ENCODE data around the gene ZBTB34.

ZBTB34 gene

DNA sequence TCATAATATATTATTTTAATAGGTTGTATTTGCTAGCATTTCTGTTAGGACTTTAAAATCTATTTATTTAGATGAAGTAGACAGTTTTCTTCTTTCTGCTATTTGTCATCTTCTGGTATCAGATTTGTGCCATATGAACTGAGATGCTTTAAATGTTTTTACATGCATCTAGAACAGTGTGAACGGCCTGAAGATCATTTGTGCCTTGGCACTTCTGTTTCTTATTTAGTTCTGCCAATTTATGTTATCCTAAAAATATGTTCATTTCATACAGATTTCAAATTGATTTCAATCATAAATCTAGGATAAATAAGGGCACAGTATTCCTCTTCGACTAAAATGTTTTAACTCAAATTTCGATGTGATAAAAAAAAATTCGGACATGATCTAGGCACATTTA lies 16.1 kb downstream of the ZBTB34 start:
- no peak for DNase-seq

DNA sequence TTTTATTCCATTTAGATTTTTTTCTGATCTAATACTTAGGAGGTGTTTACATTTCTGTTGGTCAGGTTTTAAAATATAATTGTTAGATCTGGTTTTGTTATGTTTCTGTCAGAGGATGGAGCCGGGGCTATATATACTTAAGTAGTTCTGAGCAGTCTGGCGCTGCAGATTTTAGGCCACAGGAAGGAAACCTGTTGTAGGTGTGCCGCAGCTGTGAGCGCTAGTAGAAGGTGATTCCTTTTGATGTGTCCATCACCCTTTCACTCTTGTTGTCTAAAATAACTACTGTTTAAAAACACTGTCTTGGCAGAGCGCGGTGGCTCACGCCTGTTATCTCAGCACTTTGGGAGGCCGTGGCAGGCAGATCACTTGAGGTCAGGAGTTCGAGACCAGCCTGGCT lies 17.0 kb downstream of the ZBTB34 start:
- no peak for DNase-seq

DNA sequence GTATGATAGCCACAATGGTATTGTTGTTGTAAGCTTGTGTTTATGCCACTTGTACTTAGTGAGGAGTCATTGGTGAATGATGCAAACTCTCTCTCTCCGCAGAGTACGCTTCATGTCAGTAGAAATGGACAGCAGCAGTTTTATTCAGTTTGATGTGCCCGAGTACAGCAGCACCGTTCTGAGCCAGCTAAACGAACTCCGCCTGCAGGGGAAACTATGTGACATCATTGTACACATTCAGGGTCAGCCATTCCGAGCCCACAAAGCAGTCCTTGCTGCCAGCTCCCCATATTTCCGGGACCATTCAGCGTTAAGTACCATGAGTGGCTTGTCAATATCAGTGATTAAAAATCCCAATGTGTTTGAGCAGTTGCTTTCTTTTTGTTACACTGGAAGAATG lies 18.8 kb downstream of the ZBTB34 start:
- no peak for DNase-seq

DNA sequence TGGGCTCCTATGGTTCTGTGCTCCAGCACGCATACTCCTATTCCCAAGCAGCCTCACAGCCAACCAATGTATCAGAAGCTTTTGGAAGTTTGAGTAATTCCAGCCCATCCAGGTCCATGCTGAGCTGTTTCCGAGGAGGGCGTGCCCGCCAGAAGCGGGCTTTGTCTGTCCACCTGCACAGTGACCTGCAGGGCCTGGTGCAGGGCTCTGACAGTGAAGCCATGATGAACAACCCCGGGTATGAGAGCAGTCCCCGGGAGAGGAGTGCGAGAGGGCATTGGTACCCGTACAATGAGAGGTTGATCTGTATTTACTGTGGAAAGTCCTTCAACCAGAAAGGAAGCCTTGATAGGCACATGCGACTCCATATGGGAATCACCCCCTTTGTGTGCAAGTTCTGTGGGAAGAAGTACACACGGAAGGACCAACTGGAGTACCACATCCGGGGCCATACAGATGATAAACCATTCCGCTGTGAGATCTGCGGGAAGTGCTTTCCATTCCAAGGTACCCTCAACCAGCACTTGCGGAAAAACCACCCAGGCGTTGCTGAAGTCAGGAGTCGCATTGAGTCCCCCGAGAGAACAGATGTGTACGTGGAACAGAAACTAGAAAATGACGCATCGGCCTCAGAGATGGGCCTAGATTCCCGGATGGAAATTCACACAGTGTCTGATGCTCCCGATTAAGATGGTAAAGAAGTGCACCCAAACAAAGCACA lies 19.9 kb downstream of the ZBTB34 start:
- peak in 2 of 14 donors; percentile 29 to 49 for DNase-seq

DNA sequence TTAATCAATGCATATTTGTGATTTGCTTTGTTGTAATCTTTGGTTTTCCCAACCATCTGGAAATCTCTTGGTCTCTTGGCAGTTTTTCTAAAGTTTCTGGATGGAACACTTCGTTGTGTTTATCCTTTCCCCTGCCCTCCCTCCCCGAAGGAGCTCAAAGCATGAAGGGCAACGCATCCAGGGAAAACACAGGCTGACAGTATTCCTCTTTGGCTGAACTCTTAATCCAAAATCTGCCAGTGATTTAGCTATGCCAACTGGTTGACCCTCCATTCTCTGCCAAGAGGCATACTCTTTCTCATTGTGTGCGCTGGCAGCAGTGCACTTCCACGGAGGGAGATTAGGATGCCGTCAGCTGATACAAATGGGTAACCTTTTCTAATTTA lies 20.5 kb downstream of the ZBTB34 start:
- DNase-seq: peak in 9 of 14 donors; percentile 13 to 62 (median 27)

DNA sequence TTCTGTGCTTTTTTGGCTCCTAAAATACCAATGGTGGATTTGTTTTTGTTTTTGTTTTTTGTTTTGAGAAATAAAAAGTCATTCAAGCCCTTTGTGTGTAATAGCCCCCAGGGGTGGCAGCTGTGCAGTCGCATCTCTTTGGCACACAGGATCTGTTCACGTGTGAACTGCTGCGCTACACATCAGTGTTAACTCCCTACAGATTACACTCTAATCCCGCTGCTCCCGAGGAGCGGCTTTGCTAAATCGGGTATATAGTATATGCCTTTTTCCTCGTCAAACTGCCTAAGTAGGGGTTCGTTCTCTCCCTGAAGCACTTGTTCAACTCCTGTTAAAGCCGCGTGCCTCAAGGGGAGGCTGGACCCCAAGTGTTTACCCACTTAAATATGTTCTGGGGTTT lies 22.3 kb downstream of the ZBTB34 start:
- DNase-seq: no peak

DNA sequence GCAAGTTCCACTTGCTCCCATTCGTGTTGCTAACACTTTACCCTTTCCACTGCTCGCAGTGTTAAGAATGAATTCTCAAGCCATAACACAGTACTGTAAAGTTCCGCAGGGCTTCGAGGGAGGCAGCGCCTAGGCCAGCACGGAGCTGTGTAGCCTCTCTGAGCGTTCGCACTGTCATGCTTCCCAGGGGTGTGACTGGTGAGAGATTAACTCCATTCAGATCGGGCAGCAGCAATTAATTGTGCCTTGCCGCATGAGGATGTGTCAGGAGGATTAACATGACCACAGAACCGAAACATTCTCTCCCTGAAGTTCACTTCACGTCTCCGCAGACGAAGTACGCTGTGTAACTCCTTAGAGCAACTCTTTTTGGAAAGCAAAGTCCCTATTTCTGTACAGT lies 23.2 kb downstream of the ZBTB34 start:
- DNase-seq: peak in 4 of 14 donors; percentile 7 to 25 (median 12)

DNA sequence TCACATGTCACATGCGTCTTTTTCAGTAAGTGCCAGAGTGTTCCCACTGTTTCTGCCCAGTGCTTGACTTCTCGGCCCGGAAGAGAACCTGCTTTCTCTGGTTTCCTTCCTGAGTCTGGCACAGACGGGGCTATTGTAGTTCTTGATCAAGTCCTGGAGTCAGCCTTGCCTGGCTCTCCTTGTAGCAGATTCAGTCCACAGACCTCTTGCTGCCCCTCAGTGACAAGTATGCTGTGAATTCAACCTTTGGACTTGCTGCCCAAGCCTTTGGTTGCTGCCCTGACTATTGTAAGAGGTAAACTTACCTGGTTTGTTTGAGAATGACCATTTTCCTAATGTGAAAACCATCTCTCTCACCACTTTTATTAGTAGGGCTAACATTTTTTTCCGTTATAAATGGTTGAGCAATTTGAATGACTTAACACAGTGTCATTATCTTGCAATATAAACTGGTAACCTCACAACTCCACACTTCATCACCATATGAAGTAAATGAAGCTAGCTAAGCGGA lies 24.7 kb downstream of the ZBTB34 start:
- DNase-seq: peak in 1 of 14 donors; percentile 26

DNA sequence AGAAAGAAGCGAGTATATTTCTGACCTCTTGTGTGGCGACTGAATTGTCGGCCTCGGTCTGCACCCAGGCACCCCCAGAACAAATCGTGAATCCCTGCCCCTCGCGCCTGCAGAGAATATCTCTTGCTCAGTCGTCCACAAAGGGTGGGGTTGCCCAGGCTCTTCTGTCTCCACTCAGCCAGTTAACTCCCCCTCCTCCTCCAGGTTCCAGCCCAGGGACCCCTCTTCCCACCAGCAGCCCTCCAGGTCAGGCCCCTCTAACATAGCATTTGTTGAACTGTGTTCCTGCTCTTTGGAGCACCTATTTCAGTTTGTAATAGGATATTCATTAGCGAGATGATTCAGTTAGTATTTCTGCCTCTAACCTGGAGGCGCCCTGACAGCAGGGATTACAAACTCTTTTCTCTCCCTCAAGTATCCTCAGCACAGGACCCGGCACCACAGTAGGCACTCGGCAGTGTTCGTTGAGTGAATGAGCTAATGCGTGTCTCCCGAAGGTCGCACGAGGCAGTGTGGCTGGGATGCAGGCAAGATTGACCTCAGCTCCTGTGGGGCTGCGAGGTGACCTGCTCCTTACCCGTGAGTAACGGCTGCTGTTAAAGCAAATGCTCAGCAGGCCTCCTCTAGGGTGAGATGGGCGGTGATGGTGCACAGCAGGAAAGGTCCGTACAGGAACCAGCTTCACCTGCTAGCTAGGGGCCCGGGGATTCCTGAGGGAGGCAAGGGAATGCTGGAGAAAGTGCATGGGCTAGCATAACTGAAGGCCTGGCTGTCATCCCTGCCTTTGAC lies 25.8 kb downstream of the ZBTB34 start:
- DNase-seq: no peak

DNA sequence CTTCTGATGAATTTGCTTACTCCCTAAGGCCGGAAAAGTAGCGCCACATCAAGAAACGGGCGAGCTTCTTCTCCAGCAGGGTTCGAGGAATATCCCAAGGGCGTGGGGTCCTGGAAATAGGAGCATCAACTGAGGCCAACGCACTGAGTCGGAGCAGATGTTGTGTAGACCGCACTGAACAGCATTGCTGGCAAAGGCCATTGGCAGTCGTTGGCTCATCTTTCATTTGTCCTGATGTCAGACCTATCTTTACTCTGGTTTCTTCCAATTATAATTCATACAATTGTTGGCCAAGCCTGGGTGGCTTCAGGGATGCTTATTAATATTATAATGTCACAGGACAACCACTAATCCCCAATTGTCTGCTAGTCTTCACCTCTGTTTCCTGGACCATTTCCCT lies 26.5 kb downstream of the ZBTB34 start:
- DNase-seq: no peak

DNA sequence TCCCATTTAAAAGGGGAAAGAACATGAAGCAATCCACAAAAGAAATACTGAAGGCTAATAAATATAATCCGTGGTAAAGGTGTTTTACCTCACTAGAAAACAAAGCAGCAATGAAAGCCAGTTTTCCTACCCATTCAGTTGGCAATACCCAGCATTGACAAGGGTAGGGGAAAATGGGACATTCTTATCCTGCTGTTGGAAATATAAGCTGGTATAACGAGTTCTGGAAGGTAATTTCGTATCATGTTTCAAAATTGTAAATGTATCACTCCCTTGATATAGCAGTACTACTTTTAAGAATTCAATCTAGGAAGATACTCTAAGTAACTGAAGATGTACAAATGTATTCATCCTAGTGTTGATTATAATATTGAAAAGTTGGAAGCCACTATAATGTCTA lies 31.2 kb downstream of the ZBTB34 start:
- no peak for DNase-seq

DNA sequence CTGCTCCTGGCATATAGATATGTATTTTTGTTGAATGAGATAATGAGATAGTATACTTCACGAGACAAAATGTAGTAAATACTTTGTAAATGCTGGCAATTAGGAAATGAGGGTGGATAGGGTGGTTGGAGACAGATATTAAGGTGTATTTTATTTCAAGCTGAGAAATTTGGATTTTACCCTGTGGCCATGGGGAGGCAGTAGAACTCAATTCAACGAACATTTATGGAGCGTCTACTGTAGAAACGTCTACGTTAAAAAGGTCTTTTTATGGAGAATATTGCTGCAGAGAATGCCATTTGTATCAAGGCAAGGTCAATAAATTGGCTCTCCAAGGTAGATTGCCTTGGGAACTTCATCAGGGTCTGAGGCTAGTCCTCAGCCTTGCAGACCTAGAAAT lies 32.6 kb downstream of the ZBTB34 start:
- DNase-seq: peak in 1 of 14 donors; percentile 11

DNA sequence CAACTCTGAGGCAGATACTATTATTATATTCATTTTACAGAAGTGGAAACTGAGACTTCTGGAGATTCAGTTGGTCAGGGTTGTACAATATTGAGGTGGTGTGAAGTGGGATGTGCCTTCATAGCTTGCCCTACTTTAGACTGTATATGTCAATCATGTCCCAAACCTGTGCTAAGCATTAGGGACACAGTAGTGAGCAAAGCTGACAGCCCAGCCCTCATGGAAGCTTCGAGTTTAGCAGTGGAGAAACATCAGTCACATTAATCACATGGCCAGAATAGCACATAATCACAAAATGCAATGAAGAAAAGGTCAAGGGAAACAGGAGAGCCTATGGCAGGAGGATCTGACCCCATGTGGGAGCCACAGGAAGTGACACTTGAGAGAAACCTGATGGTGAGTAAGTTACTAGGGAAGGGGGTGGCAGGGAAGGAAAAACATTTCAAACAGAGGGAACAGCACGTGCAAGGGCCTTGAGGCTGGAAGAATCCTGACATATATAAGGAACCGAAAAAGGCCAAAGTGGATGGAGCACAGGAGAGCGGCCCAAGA lies 33.7 kb downstream of the ZBTB34 start:
- DNase-seq: no peak

DNA sequence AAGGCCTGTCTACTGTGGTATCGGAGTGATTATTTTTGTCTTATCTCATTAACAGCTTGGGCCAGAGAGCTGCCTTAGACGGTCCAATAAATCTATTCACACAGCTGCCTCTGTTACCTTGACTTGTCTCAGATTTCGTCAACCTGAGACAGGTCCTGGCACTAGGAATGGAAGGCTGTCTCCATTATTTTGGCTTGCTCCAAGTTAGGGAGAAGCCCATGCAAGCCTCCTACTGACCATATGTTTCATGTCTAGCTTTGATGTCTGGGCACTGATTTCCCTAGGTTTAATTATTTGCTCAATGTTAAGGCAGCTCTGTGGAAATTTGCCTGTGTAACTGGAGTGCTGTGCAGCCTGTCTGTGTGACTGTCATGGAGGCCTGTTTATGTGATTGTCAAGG lies 41.8 kb downstream of the ZBTB34 start:
- DNase-seq: no peak

DNA sequence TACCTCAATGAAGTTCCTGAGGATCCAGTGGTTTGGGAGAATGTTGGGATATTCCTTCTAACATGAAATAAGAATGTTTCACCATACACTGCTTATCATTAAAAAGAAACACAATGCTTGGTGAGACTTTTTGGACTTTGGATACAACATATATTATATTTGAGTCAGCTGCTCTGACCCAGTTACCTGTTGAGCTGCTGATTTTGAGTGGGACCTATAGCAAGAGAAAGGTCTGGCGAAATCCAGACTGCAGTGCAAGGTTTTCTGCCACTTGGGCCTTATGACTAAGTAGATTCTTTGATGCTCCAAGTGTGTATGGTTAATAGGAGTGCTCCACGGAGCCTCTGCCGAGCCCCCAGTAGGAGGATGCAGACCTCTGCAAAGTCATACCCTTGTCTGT lies 44.1 kb downstream of the ZBTB34 start:
- no peak for DNase-seq

DNA sequence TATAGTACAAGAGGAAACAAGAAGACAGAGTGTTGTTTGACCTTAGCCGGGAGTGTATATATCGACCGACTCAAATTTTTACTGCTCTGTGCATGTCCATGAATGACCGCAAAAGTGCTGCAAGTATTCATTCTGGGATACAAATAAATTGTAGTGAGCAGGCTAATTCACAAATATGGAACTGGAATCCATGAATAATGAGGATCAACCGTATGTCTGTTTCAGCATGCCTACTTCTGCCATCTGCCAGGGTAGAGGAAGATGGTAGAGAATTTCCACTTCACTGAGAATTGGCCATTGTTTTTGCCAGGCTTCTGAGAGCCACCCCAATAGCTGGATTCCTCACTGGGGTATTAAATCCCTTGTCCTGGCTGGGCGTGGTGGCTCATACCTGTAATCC lies 45.7 kb downstream of the ZBTB34 start:
- peak in 1 of 14 donors; percentile 53 for DNase-seq

DNA sequence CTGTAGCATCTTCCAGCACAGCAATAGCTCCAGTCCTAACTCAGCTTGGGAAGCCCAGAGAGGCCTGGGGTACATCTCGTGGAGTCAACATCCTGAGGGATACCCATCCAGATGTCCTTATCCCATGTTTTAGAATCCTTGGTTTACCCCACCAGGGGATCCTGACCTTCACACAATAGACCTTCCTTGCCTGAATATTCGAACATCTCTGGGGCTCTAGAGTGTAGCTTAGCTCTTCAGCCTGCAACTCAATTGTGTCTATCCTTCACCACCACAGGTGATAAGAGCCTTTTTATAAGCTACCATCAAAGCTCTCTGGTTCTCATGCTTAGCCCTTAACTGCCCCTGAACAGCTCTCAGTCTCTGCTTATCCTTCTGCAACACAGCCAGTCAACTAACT lies 46.6 kb downstream of the ZBTB34 start:
- no peak for DNase-seq

DNA sequence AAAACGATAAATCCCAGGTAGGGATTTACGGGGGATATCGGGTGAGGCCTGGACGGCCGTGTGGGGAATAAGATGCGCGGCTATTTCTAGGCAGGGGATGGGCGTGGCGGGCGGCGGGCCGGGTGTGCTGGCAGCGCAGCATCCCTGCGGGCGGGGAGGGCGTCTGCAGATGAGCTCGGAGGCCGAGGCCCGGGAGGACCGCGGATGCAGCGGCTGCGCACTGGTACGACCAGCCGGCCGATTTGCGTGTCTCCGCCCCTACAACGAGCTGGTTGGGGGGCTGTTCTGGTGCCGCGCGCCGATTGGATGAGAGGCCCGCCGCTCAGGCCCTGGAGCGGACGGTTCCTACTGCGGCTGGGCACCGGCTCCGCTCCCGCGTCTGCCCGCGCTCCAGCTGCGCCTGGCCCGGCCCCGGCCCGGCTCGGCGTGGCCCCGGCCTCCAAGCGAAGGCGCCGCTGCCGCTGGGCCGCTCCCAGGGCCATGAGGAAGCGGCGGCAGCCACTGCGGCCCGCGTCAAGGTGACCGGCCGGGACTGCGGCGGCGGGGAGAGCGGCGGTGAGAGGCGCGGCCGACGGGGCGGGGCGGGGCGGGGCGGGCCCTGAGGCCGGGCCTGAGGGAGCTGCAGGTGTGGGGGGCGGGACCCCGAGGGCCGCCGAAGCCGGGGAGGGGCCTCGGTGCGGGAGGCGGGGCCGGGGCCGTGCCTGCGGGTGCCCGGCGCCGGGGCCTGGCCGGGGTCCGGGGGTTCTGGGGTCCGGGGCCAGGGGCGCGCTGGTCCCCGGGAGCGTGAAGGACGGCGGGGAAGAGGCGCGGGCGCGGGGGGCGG lies 54.2 kb downstream of the ZBTB34 start, which contains the start of gene RALGPS1:
Gene RALGPS1, plus strand, starts transcription at position 325 of the 823 bp plus-strand sequence. CDS start 47,508 bp downstream, outside the sequence.
- peak; percentile 53 to 95 (median 90) for DNase-seq

DNA sequence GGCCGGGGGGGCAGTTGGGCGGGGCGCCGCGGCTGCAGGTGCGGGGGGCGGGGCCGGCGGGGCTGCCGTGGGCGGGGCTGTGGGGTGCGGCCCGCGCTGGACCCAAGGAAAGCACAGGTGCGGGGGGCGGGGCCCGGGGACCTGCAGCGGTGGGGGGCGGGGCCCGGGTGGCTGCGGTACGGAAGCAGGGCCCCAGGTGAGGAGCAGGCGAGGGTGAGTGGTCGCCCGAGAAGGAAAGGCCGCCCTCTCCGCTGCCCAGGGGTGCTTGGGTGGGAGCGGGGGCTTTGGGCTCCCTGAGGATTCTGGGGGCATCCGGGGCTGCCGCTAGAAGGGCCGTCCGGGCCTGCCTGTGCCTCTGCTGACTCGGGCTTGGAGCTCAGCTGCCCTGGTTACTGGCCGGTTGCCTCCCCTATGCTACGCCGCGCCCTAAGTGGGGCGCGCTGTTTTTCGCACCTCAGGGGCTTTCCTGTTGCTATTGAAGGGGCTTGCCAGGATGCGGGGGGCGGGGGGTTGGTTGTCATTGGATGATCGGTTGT lies 54.9 kb downstream of the ZBTB34 start:
- peak in 1 of 14 donors; percentile 33 for DNase-seq

DNA sequence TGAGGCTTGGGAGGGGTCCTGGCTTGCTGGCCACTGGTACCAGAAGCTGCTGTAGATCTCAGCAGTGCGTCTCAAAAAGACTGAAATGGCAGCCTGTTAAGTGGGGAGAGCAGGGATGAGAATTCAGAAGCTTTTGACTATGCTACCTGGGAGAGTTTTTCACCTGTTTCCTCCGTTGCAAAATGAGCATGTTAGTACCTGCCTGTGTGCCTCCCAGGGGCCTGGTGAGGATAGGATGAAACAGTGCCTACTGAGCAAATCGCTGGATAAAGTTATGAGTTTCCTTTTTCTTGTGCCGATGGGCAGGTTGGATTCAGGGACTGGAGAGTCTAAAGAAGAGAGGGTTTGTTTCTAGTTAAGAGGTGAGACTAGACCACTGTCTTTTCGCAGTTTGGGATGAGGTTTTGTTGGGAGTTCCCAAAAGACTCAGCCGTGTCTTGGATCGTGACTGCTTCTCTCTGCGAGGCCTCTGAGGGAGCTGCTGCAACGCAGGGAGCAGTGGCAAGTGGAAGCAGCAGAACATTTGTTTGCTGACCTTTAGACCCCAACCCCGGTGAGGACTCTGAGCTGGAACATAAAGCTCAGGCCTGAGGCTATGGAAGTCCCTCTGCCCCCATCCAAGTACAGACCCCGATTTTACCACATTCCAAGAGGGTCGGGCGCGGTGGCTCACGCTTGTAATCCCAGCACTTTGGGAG lies 55.6 kb downstream of the ZBTB34 start:
- DNase-seq: no peak

DNA sequence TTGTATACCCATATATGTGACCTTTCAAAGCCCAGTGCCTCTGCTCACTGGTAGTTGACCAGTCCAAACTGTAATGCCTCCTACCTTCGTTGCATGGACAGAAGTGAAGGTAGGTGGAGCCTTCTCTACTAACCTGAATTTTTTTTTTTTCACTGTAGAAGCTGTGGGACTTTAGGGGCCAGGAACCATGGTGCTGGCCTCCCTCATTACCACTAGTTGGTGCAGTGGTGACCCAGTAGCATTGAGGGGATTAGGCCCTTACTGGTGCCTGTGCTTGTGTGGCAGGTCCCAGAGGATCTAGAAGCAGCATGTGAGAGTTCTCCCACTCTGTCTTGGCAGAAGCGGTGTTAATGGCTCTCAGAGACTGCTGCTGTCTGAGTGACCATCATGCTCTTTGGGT lies 56.5 kb downstream of the ZBTB34 start:
- no peak for DNase-seq

DNA sequence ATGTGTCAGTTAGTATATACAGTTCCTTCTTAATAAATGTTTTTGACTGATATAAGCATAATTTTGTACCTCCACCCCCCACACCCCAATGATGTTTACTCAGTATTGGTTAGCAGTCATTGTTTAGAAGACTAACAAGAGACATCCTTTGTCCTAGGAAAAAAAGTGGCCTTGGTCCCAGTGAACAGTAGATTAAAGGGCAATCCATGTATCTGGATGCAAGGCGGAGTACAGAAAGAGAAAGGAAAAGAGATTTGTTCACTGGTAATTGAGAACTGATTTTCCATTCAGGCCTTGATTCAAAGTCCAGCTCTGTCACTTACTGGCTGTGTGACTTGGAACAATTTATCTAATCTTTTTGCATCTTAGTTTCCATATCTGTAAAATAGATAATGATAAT lies 58.8 kb downstream of the ZBTB34 start:
- no peak for DNase-seq

Data from C1 segment of cervical spinal cord (tissue), 14 donors.